HG03045 (cell line): ENCODE data around the gene RPL39.
"Not testable (repeated sequence)": the region's sequence is repeated elsewhere in the genome, so short reads cannot be mapped to it uniquely, and the experiment has no call there.

Experiments
- ATAC-seq: cut with Tn5 transposase; IDR thresholded peaks from one replicate; pipeline ENCODE4 v1.9.1; 2021; ENCODE audit warnings: mild to moderate bottlenecking, moderate library complexity; ENCODE audit not compliant: unreplicated experiment

Gene RPL39

GRCh38 chrX:119791437-119792231 lies at the start of gene RPL39:
RPL39 (minus strand) TSS chrX:119791630; CDS start chrX:119791576, 54 bp downstream.
- ATAC-seq, result peak; percentile 96

GRCh38 chrX:119833905-119834304 lies 42.5 kb upstream of the RPL39 start:
- no peak for ATAC-seq

GRCh38 chrX:119828446-119828845 lies 37.0 kb upstream of the RPL39 start:
- ATAC-seq, result no peak

- no peak for ATAC-seq
Observed at GRCh38 chrX:119826399-119826959, 35.0 kb upstream of the RPL39 start.

GRCh38 chrX:119824221-119824620 lies 32.8 kb upstream of the RPL39 start:
- not testable (repeated sequence) for ATAC-seq

DNA sequence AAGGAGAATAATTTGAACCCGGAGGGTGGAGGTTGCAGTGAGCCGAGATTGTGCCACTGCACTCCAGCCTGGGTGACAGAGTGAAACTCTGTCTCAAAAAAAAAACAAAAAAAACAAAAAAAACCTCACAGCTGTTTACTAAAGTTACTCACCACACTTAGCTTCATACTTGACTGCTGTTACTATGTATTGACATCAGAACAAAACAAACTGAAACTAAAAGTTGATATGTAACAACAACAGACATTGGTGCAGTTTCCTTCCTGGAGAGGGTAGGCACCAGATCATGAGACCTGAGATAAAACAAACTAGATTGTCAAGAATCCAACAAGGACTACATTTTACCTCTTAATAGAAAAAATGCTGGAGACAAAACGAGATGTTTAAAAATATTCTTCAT lies 30.3 kb upstream of the RPL39 start:
- ATAC-seq, result peak; percentile 92

DNA sequence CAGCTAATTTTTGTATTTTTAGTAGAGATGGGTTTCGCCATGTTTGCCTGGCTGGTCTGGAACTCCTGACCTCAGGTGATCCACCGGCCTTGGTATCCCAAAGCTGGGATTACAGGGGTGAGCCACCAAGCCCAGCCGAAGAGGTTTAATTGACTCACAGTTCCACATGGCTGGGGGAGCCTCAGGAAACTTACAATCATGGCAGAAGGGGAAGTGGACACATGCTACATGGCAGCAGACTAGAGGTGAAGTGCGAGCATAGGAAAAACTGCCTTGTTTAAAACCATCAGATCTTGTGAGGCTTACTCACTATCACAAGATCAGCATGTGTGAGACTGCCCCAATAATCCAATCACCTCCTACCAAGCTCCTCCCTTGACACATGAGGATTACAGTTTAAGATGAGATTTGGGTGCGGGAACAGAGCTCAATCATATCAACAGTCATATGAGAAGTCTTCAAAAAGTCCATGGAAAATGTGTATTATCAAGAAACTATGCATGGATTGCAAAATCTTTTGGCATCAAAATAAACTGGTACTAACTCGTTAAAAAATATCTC lies 25.8 kb upstream of the RPL39 start:
- ATAC-seq, result no peak

- no peak for ATAC-seq
Observed at GRCh38 chrX:119816300-119816699, 24.9 kb upstream of the RPL39 start.

DNA sequence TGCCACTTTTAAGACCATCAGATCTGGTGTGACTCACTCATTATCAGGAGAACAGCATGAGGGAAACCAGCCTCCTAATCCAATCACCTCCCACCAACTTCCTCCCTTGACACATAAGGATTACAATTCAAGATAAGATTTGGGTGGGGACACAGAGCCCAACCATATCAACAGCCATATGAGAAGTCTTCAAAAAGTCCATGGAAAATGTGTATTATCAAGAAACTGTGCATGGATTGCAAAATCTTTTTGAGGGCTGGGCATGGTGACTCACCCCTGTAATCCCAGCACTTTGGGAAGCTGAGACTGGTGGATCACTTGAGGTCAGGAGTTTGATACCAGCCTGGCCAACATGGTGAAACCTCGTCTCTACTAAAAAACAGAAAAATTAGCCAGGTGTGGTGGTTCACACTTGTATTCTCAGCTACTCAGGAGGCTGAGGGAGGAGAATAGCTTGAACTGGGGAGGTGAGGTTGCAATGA lies 17.8 kb upstream of the RPL39 start:
- no peak for ATAC-seq

DNA sequence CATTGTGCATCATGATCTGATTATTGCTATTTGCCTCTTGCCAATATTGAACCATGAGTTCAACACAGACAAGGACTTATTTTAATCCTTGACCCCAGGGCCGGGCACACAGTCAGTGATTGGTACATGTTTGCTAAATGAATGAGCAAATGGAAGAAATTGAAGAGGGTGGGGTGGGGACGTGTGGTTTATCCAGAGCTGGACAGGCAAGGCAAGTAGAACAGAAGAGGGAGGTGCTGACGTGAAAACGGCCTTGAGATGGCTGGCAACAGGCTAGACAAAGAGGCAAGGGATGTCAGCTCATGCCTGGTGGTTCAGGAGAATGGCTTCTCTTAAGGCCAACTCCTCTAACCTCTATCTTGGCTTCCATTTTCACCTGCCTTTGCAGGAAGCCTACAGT lies 17.0 kb upstream of the RPL39 start:
- not testable (repeated sequence) for ATAC-seq

- no peak for ATAC-seq
Observed at GRCh38 chrX:119802546-119802945, 11.1 kb upstream of the RPL39 start.

- ATAC-seq, result no peak
Observed at GRCh38 chrX:119801253-119802221, 10.1 kb upstream of the RPL39 start.

GRCh38 chrX:119790977-119791436 lies 423 bp downstream of the RPL39 start:
- peak; percentile 29 for ATAC-seq

DNA sequence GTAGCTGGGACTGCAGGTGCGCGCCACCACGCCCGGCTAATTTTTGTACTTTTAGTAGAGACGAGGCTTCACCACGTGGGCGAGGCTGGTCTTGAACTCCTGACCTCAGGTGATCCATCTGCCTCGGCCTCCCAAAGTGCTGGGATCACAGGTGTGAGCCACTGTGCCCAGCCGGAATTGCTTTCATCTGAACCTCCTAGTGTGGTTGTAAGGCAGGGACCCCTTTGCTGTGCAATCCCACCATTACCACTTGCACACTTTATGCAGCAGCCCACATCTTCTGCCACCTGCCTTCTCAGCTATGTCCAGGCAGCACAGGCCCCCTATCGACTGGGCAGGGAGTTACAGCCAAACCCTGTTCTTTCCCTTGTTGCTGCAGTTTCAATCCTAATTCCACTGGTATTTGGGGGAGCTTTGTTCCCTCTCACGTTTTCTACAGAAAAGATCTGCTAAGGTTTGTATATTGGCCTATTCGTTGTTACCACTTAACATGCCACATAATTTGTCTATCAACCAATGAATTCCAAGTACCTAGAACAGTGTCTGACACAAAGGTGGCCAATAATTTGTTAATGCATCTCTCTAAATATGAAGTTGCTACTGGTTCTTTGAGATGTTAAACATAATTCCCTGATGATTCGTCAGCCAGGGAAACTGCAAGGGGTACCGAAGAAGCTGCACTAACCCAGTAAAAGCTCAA lies 6.5 kb downstream of the RPL39 start:
- no peak for ATAC-seq

- no peak for ATAC-seq
Observed at GRCh38 chrX:119783026-119783425, 8.4 kb downstream of the RPL39 start.

- no peak for ATAC-seq
Observed at GRCh38 chrX:119778829-119779228, 12.6 kb downstream of the RPL39 start.

DNA sequence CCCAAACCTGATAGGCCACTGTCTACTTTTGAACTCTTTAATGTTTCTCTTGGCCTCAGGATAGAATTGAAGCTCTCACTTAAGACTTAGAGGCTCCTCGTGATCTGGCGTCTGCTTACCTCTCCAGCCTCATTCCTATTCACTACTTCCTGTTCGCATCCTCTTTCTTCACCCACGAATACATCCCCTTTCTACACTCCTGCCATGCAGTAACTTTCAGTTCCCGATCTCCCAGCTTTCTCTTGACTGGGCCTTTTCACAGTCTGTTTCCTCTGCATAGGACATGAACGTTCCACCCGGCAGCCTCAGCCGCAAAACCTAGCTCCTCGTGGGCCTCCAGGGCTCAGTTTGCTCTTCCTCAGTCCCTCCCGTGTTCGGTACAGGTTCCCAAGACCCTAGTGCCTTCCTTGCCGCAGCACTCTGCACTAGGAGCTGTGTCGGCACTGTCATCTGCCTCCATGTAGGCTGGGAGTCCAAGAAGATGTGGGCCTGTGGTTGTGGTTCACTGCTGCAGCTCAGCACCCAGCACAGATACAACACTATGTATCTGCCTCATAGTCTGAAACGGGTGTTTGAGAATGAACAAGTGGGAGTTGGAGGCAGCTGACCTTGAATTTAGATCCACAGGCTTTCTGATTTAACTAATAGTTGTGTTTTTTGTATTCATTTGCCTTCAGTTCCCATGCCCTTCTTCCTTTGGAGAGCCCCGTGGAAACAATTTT lies 15.8 kb downstream of the RPL39 start:
- ATAC-seq, result no peak

DNA sequence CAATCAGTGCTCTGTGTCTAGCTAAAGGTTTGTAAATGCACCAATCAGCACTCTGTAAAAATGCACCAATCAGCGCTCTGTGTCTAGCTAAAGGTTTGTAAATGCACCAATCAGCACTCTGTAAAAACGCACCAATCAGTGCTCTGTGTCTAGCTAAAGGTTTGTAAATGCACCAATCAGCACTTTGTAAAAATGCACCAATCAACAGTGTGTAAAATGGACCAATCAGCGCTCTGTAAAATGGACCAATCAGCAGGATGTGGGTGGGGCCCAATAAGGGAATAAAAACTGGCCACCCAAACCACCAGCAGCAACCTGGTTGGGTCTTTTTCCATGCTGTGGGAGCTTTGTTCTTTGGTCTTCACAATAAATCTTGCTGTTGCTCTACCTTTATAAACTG lies 22.0 kb downstream of the RPL39 start:
- not testable (repeated sequence) for ATAC-seq

GRCh38 chrX:119768436-119768835 lies 23.0 kb downstream of the RPL39 start:
- ATAC-seq, result not testable (repeated sequence)
